GM12801 (cell line): Measurements from ENCODE around the gene GALK1.

Experiments
- TF ChIP-seq, protein P1 (sequence below): IDR thresholded peaks from one replicate; pipeline ENCODE4 v1.5.1; 2011; ENCODE audit warnings: control low read depth; ENCODE audit not compliant: insufficient read length; ENCODE audit errors: extremely low read depth

Gene GALK1

DNA sequence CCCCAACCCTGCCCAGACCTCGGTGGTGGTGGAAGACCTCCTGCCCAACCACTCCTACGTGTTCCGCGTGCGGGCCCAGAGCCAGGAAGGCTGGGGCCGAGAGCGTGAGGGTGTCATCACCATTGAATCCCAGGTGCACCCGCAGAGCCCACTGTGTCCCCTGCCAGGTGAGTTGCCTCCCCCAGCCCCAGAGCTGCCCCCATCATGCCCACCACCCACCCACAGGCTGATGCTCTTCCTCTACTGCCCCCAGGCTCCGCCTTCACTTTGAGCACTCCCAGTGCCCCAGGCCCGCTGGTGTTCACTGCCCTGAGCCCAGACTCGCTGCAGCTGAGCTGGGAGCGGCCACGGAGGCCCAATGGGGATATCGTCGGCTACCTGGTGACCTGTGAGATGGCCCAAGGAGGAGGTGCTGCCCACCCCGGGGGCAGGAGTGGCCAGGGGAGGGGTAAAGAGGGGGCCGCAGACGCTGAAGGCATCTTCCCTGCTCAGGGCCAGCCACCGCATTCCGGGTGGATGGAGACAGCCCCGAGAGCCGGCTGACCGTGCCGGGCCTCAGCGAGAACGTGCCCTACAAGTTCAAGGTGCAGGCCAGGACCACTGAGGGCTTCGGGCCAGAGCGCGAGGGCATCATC, 8.4 kb downstream of the GALK1 start:
- TF ChIP-seq, protein P1, sequence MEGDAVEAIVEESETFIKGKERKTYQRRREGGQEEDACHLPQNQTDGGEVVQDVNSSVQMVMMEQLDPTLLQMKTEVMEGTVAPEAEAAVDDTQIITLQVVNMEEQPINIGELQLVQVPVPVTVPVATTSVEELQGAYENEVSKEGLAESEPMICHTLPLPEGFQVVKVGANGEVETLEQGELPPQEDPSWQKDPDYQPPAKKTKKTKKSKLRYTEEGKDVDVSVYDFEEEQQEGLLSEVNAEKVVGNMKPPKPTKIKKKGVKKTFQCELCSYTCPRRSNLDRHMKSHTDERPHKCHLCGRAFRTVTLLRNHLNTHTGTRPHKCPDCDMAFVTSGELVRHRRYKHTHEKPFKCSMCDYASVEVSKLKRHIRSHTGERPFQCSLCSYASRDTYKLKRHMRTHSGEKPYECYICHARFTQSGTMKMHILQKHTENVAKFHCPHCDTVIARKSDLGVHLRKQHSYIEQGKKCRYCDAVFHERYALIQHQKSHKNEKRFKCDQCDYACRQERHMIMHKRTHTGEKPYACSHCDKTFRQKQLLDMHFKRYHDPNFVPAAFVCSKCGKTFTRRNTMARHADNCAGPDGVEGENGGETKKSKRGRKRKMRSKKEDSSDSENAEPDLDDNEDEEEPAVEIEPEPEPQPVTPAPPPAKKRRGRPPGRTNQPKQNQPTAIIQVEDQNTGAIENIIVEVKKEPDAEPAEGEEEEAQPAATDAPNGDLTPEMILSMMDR = no peak

DNA sequence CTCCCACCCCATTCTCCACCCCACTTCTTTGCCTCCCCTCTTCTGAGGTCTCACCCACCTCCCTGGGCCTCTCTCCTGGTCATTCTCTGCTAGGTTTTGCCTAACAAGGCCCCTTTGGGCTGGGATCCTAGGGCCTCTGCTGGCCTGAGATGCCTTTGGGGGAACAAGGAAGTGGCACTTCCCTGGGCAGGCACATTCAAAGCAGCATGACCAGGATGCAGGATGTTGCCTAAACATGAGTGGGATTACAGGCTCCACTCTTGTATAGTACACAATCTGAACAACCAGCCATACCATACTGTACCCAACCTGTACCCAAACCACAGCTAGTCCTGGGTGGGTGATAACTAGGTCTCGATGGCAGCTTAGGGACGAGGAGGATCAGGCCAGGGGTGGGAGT, 9.0 kb downstream of the GALK1 start:
- TF ChIP-seq, protein P1 = no peak

DNA sequence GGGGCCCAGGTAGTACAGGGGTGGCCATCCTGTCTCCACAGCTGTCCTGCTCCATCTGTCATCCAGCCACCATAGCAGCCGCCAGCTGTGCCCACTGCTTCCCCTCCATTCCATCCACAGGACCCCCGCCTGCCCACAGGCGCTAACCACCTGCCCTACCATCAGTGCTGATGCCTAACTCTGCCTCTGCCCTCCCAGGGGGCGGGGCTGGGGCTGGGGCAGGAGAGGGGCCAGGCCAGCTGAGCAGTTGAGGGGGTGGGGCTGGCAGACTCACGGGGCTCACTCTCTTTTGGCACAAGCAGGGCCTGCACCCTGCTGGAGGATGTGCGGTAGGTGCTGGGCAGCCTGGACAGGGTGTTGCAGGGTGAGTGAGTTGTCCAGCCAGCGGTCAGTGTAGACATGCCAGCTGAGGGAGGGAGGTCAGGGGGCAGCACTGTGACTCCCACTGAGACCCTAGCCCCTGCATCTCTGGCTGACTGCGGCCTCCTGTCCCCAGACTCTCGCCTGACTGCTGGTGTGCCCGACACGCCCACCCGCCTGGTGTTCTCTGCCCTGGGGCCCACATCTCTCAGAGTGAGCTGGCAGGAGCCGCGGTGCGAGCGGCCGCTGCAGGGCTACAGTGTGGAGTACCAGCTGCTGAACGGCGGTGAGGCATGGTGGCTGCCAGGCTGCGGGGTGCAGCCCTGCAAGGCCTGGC, 9.6 kb downstream of the GALK1 start:
- TF ChIP-seq, protein P1 = no peak

DNA sequence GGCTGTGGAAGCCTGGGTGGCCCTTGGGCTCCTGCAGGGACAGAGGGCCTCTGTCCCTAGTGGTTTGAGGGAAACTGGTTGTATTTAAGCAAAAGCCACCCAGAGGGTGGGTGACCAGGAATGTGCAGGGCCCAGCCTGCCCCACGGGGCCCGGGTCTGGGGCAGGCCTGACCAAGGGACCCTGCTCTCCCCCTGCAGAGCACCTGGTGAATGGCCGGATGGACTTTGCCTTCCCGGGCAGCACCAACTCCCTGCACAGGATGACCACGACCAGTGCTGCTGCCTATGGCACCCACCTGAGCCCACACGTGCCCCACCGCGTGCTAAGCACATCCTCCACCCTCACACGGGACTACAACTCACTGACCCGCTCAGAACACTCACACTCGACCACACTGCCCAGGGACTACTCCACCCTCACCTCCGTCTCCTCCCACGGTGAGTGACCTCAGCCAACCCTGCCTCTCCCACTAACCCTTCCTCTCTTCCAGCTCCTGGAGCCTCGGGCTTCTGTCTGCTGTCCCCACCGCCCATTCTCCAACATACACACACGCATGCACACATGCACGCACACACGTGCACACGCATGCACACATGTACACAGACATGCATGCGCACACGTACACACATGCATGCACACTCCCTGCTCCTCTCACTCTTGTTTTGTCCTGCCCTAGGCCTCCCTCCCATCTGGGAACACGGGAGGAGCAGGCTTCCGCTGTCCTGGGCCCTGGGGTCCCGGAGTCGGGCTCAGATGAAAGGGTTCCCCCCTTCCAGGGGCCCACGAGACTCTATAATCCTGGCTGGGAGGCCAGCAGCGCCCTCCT, 10.4 kb downstream of the GALK1 start:
- TF ChIP-seq, protein P1 = no peak

DNA sequence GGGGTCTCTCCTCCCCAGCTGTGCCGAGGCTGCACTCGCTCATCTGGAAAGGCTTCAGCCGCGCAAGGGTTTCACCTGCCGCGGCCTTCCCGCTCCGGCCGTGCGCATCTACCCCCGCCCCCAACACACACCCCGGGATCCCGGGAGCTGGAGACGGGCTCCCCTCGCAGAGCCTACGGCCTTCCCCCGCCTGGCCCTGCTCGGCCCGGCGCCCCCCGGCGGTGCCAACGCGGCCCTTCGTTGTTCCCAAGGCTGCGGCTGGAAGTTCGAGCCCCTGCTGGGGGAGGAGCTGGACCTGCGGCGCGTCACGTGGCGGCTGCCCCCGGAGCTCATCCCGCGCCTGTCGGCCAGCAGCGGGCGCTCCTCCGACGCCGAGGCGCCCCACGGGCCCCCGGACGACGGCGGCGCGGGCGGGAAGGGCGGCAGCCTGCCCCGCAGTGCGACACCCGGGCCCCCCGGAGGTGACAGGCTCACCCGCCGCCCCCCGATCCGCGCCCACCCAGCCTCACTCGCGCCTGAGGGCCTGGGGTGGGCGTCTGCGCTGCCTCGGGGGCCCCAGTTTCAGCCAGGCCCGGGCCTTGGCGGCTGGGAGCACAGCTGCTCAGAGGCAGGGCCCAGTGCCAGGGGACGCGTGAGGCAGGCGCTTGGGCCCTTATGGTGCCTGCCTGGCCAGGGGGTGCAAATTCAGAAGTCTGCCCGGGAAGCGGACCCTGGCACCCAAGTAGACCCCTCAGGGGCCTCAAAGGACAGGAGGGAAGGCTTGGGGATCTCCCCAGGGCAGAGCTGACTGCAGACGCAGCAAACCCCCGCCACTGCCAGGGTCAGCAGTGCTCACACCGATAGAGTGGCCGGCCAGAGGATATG, 11.2 kb downstream of the GALK1 start:
- TF ChIP-seq, protein P1 = no peak

DNA sequence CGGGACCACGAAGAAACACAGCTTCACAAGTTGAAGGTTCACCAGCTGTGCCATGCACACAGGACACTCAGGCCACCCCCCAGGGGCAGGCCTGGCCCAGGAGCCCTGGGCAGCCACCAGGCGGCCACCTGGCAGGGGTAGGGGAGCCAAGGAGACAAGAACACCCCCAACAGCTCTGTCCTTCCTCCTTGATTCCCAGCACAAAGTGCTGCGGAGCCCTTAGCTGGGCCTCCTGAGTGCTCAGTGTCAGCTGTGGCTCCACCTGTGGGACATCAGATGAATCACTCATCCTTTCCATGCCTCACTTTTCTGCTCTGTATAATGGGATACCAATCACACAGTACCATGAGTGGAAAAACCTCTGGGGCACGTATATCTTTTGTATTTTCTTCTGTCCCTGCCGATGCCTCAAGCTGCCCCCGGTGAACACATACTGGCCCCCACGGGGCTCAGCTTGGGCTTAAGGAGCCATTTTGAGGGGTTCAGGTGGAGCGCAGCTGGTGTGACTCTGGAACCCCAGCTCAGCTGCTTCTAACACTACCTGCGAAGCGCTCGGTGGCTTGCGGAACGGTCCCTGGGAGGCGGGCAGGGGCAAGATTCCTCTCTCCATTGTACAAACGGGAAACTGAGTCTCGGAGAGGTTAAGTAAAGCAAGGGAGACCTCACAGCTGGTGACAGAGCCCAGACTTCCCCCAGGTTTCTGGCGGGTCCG, 12.0 kb downstream of the GALK1 start:
- TF ChIP-seq, protein P1 = no peak
